Fibroblast of skin of left biceps (primary cell): ENCODE results near the gene UQCC2.

Source experiments
- DNase-seq, 2 experiments: peaks; one replicate each; pipeline ENCODE4 v3.0.0-alpha.2; 2013; ENCODE audit warnings: low read depth in 2 of 2

Gene UQCC2

DNA sequence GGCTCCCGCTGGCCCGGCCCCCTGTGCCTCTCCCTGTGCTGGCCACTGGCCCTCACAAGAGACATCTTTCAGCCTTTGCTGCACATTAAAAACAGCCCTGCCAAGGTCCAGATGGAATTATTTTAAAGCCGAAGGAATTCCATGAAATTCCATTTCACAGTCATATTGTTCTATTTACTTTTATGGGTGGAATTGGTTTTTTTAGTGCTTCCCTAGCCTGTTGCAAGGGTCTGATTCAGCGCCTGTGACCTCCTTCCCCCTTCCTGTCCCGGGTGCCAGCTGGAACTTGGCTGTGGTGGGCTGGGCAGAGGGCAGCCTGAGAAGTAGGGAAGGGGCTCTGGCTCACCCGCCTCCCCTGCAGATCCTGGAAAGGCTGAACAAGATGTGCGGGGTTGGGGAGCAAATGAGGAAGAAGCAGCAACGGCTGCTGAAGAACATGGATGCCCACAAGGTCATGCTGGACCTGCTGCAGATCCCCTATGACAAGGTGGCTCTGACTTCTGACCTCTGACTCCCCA is 34.3 kb downstream of the UQCC2 start:
- peak; percentile 30 to 40 for DNase-seq

DNA sequence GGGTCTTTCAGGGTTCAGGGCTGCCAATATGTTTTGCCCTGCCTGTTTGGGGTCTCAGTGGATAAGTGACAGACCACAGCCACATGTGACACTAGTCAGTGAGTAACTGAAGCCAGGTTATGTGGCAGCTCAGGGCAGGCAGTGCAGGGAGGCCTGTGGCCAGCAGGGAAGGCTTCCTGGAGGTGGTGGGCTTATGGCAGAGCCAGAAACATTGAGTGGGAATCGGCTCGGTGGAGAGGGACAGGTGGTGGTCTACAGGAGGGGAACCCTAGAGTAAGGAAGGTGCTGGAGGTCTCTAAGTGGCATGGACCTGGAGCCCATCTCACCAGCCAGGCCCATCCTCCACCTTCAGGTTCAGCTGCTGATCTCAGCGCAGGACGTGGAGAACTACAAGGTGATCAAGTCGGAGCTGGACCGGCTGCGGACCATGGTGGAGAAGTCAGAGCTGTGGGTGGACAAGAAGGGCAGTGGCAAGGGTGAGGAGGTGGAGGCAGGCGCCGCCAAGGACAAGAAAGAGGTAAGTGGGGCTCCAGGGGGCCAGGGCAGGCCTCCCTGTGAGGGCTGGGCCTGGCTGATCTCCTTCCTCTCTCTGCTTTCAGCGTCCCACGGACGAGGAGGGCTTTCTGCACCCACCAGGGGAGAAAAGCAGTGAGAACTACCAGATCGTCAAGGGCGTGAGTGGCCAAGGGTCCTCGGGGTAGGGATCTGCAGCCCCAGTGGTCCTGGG is 34.9 kb downstream of the UQCC2 start:
- DNase-seq = no peak

DNA sequence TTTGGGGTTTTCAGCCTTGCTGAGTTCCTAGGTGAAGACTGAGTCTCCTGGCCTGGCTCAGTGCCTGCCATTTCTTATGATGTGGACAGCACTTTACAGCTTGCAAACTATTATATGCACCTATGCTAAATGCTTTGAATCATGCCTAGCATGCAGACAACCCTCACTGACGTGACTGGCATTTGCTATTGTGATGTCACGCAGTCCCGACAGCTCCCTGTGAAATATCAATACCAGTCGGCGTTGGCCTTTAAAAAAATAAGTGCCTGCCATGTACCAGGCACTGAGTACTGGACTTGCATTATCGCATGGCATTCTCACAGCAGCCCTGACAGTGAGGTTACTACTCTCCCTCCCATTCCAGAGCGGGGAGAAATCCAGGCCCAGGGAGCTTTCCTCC is 35.5 kb downstream of the UQCC2 start:
- DNase-seq = no peak

DNA sequence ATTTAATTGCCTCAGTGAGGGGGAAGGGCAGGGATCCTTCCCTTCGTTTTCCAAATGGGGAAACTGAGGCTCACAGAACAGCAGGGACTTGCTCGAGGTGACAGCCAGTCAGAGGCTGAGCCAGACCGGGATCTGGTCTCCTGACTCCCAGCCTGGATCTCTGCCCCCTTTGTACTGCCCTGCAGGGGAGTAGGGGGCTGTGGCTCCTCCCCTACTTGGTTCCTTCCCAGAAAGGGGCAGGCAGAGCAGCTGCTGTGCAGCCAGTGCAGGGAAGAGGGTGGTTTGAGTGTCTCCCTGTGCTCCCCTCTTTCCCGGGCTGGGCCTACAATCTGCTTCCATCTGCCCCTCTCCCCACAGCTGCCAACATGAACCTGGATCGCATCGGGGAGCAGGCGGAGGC is 37.6 kb downstream of the UQCC2 start:
- DNase-seq = no peak

DNA sequence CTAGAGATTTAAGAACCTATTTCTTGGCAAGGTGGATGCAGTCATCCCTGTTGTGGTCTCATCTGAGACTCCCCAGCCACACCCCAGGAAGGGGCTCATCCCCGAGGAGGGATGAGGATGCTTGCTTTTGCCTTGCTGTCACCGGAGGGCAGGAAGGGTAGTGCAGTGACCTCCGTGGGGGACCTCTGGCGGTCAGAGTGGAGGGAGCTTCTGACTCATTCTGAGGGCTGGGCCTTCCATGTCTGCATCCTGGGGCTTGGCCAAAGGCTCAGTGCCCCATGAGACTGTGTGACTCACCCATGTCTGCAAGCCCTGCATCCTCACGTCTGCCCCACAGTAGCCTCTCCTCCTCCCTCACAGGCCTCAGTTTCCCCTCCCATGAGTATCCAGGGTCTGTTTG is 38.7 kb downstream of the UQCC2 start:
- DNase-seq = peak; percentile 73

DNA sequence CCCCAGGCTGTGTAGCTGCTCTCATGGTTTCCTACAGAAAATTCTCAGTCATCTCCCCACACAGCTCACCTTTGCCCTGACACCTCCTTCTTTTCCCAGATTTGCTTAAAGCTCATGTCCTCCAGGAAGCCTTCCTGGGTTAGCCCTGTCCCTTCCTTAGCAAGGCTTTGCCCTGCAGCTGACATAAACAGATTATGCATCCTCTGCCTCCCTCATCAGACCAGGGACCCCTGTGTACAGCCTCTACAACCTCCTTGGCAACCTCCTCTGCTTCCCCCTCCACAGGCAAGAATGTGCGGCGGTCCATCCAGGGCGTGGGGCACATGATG is 39.8 kb downstream of the UQCC2 start:
- no peak for DNase-seq

DNA sequence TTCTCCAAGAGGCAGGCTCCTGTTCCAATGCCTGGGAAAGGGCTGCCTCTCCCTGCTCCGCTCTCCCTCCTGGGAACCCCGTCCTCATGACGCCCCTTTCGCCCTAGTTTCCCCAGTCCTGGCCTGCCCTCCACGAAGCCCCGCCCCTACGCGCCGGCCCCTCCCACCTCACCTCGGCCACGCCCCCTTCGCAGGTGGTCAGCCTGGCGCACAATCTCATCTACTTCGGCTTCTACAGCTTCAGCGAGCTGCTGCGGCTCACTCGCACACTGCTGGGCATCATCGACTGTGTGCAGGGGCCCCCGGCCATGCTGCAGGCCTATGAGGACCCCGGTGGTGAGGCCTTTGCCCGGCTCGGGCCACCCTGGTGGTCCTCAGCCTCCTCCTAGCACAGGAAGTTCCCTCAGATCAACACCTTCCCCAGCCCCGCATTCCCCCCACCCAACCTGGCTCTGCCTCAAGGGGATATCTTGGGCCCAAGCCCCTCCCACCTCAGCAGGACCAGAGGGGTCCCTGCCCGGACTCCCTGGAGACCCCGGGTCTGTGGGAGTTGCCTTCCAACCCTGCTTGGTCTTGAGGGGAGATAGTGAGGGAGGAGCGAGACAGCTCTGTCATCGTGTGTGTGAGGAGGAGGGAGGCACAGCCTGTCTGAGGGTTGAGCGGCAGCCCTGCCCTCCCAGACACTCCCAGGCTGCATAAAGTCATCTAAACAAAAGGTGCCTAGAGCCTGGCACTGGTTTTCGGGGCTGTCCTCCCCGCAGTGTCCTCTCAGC is 40.3 kb downstream of the UQCC2 start:
- no peak for DNase-seq

DNA sequence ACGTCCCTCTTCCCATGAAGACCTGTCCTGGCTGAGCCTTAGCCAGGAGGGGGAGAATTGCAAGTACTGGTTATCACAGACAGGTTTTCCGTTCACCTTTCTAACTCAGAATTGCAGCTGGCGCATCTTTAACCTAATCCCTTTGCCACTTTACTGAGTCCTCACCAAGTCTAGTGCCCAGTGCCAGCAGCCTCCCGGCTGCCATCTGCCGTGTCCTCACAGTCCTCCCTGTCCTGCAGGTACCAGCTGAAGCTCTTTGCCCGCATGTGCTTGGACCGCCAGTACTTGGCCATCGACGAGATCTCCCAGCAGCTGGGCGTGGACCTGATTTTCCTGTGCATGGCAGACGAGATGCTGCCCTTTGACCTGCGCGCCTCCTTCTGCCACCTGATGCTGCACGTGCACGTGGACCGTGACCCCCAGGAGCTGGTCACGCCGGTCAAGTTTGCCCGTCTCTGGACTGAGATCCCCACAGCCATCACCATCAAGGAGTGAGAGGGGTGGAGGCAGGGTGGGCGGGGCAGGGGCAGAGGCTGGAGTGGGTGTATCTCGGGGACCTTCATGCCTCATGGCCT is 41.3 kb downstream of the UQCC2 start:
- no peak for DNase-seq

DNA sequence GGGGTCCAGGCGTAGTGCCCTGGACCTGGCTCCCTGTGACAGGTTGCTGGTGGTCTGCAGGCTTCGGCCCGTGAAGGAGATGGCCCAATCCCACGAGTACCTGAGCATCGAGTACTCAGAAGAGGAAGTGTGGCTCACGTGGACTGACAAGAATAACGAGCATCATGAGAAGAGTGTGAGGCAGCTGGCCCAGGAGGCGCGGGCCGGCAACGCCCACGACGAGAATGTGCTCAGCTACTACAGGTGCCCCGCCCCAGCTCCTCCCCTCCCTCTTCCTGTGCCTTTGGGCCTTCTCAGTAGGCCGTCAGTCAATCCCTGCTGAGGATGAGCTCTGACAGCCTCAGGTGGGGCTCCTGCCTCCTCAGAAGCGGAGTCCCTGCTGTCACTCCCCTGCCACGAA is 42.6 kb downstream of the UQCC2 start:
- no peak for DNase-seq

DNA sequence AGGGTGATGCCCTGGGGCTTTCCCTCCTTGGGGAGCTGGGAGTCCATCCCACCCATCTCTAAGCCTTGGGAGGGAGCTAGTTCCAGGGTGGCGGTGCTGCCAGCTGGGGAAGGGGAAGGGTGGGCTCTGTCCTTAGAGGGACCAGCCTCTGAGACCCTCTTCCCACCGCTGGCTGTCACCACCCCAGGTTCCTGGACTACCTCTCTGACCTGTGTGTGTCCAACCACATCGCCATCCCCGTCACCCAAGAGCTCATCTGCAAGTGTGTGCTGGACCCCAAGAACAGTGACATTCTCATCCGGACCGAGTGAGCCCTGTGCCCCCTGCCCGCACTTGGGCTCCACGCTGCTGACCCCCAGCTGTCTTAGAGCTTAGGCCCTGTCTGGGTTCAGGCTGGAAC is 43.2 kb downstream of the UQCC2 start:
- no peak for DNase-seq

DNA sequence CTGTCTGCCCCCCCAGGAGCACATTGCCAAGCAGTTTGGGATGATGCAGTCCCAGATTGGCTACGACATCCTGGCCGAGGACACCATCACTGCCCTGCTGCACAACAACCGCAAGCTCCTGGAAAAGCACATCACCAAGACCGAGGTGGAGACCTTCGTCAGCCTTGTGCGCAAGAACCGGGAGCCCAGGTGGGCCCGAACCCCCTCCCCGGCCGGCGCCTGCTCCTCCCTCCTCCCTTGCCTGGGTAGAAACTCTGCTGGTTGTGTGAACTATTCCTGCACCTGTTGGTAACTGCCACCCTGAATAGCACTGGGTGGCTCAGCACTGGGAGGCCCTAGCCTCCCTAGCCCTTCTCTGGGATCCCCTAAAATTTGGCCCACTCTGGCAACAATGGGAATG is 43.7 kb downstream of the UQCC2 start:
- no peak for DNase-seq

DNA sequence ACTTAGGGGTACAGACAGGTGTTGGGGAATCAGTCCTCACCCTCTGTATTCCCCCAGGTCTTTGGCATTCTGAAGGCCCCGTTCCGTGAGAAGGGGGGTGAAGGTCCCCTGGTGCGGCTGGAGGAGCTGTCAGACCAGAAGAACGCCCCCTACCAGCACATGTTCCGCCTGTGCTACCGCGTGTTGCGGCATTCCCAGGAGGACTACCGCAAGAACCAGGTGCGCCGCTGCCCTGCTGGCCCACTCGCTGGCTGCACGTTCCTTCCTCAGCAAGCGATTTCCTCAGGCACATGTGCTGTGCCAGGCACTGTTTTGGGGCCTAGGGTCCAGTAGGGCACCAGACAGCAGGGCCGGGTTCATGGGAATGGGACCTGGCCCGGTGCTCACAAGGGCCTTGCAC is 44.4 kb downstream of the UQCC2 start:
- DNase-seq = no peak

DNA sequence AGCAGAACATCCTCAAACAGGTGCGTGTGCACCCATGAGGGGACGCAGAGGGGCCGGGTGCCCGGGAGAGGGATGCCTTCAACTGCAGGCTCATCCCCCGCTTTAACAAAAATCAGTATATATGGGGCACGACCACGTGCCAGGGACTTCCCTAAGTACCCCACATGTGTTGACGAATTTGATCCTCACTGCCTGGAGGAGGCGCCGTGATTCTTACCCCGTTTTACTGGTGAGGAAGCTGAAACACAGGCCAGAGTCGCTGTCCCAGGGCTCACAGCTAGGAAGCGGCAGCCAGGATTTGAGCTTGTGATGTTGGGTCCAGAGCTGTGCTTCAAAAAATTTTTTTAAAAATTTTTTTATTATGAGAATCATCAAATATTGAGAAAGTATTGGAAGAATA is 45.5 kb downstream of the UQCC2 start:
- no peak for DNase-seq

DNA sequence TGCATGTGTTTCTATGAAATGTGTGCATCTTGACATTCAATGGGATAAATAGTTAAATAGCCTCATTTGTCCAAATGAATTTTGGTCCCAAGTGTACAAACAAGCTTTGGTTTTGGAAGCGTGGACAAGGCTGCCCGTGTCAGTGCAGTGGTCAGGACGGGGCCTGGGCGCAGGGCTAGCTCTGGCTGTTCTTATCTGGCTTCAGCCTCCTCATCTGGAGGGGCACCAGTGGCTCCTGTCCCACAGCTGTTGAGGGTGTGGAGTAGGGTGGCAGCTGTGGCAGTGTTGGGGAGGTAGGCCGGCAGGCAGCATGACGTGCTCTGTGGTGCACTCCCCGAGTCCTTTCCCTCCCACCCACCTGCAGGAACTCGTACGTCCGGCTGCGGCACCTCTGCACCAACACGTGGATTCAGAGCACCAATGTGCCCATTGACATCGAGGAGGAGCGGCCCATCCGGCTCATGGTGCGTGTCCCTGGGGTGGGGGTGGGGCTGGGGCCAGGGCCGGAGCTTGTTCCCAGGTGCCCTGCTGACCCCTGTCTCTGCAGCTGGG is 46.9 kb downstream of the UQCC2 start:
- DNase-seq = no peak

DNA sequence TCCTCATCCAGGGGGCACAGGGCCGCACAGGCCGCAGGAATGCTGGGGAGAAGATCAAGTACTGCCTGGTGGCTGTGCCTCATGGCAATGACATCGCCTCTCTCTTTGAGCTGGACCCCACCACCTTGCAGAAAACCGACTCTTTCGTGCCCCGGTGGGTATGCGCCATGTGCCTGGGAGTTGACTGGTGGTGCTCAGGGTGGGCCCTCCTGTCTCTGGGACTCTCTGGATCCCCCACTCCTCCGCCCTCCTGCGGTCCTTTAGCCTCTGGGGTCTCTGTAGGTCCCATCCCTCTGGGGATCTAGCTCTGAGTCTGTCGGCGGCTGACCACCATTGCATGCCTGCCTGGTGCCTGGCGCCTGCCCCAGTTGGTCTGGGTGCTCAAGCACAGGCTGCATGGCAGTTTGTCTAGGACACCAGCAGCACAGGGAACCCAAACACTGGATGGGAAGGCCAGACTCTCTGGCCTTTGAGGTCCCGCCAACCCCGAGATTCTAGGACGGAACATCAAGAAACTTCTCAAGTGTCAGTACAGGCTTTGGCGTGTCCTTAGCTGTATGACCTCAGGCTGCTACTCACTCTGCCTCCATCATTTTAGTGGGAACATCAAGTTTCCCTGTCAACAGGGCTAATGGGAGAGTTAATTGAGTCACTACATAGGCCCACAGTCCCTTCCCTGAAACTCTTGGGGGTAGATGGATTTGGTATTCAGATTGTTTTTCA is 47.6 kb downstream of the UQCC2 start:
- no peak for DNase-seq

DNA sequence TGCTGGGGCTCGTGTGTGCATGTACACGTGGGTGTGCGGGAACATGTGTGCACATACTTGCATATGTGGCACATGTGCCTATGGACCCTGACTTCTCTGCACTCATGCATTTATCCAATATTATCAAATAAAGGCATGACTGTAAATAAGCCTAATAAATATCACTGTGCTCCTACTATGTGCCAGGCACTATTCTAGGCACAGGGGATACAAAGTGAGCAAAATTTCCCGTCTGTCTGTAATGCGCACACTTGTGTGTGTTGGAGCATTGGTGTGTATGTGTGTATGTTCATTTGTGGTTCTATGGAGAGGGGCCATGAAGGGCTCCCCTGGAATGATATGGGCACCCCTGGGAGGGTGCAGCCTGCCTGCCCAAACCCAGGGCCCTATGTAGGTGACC is 48.5 kb downstream of the UQCC2 start:
- DNase-seq = no peak

DNA sequence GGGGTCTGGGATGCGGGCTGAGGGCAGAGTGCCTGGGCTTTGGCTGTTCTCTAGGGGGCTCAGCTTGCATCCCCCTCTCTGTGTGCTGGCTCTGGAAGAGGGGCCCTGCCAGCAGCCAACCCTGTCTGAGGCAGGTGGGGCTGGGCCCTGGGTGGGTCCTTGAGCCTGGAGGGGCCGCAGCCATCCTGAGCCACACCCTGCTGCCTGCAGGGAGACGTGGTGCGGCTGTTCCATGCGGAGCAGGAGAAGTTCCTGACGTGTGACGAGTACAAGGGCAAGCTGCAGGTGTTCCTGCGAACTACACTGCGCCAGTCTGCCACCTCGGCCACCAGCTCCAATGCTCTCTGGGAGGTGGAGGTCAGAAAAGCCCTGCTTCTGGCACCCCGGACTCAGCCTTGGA is 49.2 kb downstream of the UQCC2 start:
- no peak for DNase-seq

DNA sequence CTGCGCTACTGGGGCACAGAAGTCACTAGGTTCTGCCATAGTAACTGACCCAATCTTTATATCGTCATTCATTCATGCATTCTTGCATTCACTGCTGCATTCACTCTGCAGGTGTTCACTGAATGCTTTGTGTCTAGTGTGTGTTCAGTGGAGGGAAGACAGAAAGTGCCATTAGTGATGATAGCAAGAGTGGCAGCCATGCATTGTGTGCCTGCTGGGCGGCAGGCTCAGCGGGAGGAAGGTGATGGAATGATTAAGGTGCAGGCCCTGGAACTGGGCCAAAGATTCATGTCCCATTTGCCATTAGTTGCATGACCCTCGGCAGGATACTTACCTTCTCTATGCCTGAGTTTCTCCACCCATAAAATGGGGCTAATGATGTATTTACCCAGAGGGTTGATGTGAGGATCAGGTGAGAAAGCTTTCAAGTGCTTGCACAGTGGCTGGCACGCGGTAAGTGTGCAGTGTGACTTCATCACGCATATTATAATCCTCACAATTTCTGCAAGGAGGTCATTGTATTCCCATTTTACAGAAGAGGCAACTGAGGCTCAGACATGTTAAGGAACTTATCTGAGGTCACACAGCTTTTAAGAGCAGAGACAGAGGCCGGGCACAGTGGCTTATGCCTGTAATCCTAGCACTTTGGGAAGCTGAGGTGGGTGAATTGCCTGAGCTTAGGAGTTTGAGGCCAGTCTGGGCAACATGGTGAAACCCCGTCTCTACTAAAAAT is 50.2 kb downstream of the UQCC2 start:
- DNase-seq = no peak

DNA sequence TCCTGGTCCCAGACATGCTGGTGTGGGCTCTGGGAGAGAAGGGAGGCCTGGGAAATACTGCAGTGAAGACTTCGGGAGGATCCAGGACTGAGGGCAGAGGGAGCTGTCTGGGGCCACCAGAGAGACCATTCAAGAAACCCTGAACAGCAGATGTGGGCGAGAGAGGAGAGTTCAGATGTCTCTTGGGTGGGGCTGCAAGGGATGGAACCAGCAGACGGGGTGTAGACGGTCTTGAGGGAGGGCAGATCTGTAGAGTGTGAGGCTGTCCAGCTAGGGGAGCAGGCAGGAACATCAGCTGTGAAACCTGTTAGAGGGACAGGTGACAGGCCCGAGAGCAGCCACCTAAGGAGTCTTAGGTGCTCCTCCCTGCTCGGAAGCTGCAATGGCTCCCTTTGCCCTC is 51.5 kb downstream of the UQCC2 start:
- DNase-seq = no peak

DNA sequence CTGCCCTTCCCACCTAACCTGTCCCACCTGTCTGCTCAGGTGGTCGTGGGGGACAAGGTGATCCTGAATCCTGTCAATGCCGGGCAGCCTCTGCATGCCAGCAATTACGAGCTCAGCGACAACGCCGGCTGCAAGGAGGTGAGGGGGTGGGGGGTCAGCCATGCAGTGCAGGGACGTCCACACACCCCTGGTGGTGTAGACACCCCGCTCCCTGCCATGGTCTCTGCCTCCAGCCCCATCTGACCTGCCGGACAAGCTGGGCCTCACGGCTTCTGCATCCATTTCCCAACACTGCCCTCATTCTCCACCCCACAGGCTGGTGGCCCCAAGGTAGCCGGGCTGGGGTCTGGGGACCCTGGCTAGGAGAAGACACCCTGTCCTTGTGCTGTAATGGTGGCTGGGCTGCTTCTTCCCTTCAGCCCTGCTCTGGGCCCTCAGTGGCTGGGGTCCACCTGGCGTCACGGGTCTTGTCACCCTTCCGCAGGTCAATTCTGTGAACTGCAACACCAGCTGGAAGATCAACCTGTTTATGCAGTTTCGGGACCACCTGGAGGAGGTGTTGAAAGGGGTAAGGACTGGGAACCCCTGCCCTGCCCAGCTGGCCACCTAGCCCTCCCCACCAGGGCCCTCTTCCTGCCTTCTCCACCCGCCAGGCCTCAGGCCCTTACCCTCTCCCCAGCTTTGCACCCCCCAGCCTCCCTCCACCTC is 52.4 kb downstream of the UQCC2 start:
- no peak for DNase-seq

DNA sequence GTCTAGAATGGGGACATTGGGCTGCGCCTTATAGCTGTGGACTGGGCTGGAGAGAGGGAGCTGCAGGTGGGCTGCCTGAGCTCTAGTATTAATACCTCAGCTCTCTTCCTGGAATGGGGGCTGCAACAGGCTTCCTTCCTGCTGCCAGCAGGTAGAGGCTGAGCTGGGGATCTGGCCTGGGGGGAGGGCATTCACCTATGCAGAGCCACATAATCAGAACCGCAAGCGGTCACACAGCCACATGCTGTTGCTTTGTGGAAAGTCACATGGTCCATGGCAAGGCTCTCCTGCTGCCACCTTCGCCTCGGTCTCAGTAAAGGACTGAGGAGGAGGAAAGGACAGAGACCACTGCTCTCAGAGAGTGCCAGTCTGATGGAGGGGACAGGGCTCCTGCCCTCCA is 54.7 kb downstream of the UQCC2 start:
- DNase-seq = no peak
